Vagina (tissue), 2 donors: ENCODE measurements around the gene MRPL53. TPM values are rescaled to one million over a fixed set of nuclear protein-coding genes. Genes with fewer than 3 reads are reported as not detected.

Source experiments
- DNase-seq, 2 donors: peaks; one replicate each; pipeline ENCODE4 v3.0.0-alpha.2; 2017; ENCODE audit errors: extremely low spot score in 2 of 2
- H3K27ac ChIP-seq: fragments of 200-600 bp; sonication (generic); one replicate; pipeline ENCODE4 v1.5.1; 2019
- H3K27me3 ChIP-seq: fragments of 200-600 bp; sonication (generic); one replicate; pipeline ENCODE4 v1.5.1; 2019
- H3K36me3 ChIP-seq, 2 donors: fragments of 200-600 bp; sonication (generic); one replicate each; pipeline ENCODE4 v1.5.1; 2017 to 2019
- H3K4me1 ChIP-seq: fragments of 200-600 bp; sonication (generic); one replicate; pipeline ENCODE4 v1.5.1; 2019
- H3K4me3 ChIP-seq, 2 donors: fragments of 200-600 bp; sonication (generic); 1 replicate in 1 of 2; 2 replicates in 1 of 2; pipeline ENCODE4 v1.5.1; 2016 to 2019
- H3K9me3 ChIP-seq: fragments of 200-600 bp; sonication (generic); one replicate; pipeline ENCODE4 v1.5.1; 2019
- POLR2A ChIP-seq, 2 donors: fragments of 450-650 bp; IDR thresholded peaks; one replicate each; pipeline ENCODE4 v1.6.1; 2017; ENCODE audit warnings: antibody characterized with exemption in 2 of 2, mild to moderate bottlenecking in 2 of 2, moderate library complexity in 2 of 2
- POLR2AphosphoS5 ChIP-seq, 2 donors: sonication (generic); formaldehyde crosslinking; IDR thresholded peaks; one replicate each; pipeline ENCODE4 v1.9.0; 2017; ENCODE audit warnings: antibody characterized with exemption in 2 of 2, mild to moderate bottlenecking in 2 of 2, low read depth in 1 of 2; ENCODE audit not compliant: insufficient read depth in 1 of 2
- intact Hi-C: fragments of 100-400 bp; cut with DNase I; formaldehyde crosslinking; loops from one replicate; pipeline ENCODE4 v1.15.1; 2023
- total RNA-seq: library from RNA; depleted of rRNA; stranded (reverse); fragments of >200 nt; gene quantifications from one replicate; pipeline ENCODE4 v1.2.3, GENCODE V29; 2016
- TF ChIP-seq, protein P1 (sequence below), 3 experiments: fragments of 450-650 bp in 2 of 3; fragments of 200-600 bp in 1 of 3; sonication (generic) in 1 of 3; IDR thresholded peaks; one replicate each; pipeline ENCODE4 v1.5.1; 2017 to 2019; ENCODE audit warnings: antibody characterized with exemption in 3 of 3, mild to moderate bottlenecking in 2 of 3, moderate library complexity in 2 of 3

Gene MRPL53
- total RNA-seq, 1 donor from 2014 or later = 40.3 TPM

- Histone ChIP-seq H3K27ac (no peak overlapping the region), H3K4me1 (peaks cover 57% of the 10 kb centered on the region), H3K27me3 (no peaks in the 10 kb centered on the region), H3K4me3 (no peak overlapping the region), H3K36me3 (peaks cover 0 to 21% of the 10 kb centered on the region in 2 donors), H3K9me3 (no peaks in the 10 kb centered on the region)
- intact Hi-C loops = no loop called here
- DNase-seq = no peak
- no peak for TF ChIP-seq POLR2A (IDR thresholded peaks at IDR 0.05)
- no peak for TF ChIP-seq POLR2AphosphoS5 (IDR thresholded peaks at IDR 0.05; ENCODE audit: insufficient read depth in 1 of 2, low read depth in 1 of 2)
- TF ChIP-seq, protein P1, sequence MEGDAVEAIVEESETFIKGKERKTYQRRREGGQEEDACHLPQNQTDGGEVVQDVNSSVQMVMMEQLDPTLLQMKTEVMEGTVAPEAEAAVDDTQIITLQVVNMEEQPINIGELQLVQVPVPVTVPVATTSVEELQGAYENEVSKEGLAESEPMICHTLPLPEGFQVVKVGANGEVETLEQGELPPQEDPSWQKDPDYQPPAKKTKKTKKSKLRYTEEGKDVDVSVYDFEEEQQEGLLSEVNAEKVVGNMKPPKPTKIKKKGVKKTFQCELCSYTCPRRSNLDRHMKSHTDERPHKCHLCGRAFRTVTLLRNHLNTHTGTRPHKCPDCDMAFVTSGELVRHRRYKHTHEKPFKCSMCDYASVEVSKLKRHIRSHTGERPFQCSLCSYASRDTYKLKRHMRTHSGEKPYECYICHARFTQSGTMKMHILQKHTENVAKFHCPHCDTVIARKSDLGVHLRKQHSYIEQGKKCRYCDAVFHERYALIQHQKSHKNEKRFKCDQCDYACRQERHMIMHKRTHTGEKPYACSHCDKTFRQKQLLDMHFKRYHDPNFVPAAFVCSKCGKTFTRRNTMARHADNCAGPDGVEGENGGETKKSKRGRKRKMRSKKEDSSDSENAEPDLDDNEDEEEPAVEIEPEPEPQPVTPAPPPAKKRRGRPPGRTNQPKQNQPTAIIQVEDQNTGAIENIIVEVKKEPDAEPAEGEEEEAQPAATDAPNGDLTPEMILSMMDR (IDR thresholded peaks at IDR 0.05) = no peak
These were observed 32.1 kb upstream of the MRPL53 start for GRCh38 chr2:74504591-74504990.

- peak in 1 of 2 donors; percentile 51 for TF ChIP-seq POLR2AphosphoS5 (IDR thresholded peaks at IDR 0.05; ENCODE audit: insufficient read depth in 1 of 2, low read depth in 1 of 2)
- TF ChIP-seq POLR2A (IDR thresholded peaks at IDR 0.05) = no peak
- TF ChIP-seq, protein P1 (IDR thresholded peaks at IDR 0.05) = no peak
- Histone ChIP-seq H3K9me3 (no peaks in the 10 kb centered on the region), H3K36me3 (peaks cover 0 to 21% of the 10 kb centered on the region in 2 donors), H3K27ac (peak overlapping the region; percentile 79), H3K4me3 (peak overlapping the region; percentile 57 to 62), H3K4me1 (peaks cover 65% of the 10 kb centered on the region), H3K27me3 (peaks cover 6% of the 10 kb centered on the region)
- intact Hi-C loops = no loop called here
- DNase-seq = no peak
These were observed 31.3 kb upstream of the MRPL53 start for GRCh38 chr2:74503506-74504475.

DNA sequence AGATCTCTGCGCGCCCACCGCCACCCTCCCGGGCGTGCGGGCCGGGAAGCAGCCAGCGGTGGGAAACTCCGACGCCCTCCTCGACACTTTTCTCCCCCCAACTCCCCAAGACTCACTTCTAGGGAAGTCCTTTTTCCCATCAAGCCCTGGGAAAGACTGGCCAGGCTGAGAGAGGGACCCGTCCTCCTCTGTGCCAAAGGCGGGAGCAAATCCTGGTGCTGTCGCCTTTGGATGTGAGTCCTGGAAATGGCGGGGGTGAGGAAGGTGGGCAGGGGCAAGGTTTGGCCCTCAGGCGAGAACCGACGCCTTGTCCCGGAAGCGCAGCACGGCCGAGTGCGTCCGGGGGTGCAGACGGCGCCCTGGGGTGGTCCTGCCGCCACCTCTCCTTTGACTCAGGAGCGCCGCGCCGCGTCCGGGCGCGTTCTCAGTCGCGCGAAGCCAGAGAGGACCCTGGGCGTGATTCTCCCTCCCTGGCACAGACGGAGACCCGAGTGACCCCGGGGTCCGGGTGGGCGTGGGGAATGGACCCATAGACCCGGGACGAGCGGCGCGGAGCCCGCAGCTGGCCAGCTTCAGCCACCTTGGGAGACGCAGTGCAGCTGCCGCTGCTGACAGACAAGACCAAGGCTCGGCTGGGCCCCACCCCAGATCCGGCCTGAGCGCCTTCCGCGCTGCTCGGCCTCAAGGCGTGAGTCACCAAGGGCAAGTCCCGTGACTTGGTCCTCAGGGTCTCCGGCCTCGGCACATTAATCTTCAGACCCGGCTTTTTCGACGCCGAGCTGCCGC, 30.4 kb upstream of the MRPL53 start:
- TF ChIP-seq, protein P1 (IDR thresholded peaks at IDR 0.05) = no peak
- TF ChIP-seq POLR2A (IDR thresholded peaks at IDR 0.05) (no peak), POLR2AphosphoS5 (IDR thresholded peaks at IDR 0.05; ENCODE audit: insufficient read depth in 1 of 2, low read depth in 1 of 2) (peak; percentile 67 to 72)
- peaks cover 0 to 21% of the 10 kb centered on the region in 2 donors for H3K36me3 ChIP-seq
- H3K4me1 ChIP-seq = peaks cover 67% of the 10 kb centered on the region
- DNase-seq = no peak
- peak overlapping the region; percentile 79 for H3K27ac ChIP-seq
- no peaks in the 10 kb centered on the region for H3K9me3 ChIP-seq
- H3K27me3 ChIP-seq = peaks cover 6% of the 10 kb centered on the region
- H3K4me3 ChIP-seq = peak overlapping the region; percentile 57 to 62
- intact Hi-C loops = no loop called here

- peaks cover 0 to 21% of the 10 kb centered on the region in 2 donors for H3K36me3 ChIP-seq
- H3K27ac ChIP-seq = peak overlapping the region; percentile 79
- DNase-seq = no peak
- intact Hi-C loops = no loop called here
- H3K4me1 ChIP-seq = peaks cover 74% of the 10 kb centered on the region
- no peaks in the 10 kb centered on the region for H3K9me3 ChIP-seq
- TF ChIP-seq POLR2AphosphoS5 (IDR thresholded peaks at IDR 0.05; ENCODE audit: insufficient read depth in 1 of 2, low read depth in 1 of 2) = no peak
- no peak for TF ChIP-seq POLR2A (IDR thresholded peaks at IDR 0.05)
- TF ChIP-seq, protein P1 (IDR thresholded peaks at IDR 0.05) = no peak
- H3K27me3 ChIP-seq = peaks cover 7% of the 10 kb centered on the region
- H3K4me3 ChIP-seq = peak overlapping the region; percentile 57 to 62
These were observed 29.8 kb upstream of the MRPL53 start for GRCh38 chr2:74502147-74502719.
